RPMI7951 (cell line): ENCODE results near the gene G6PC1. TPM values are rescaled to one million over a fixed set of nuclear protein-coding genes. Genes with fewer than 3 reads are reported as not detected.

Experiments used
- DNase-seq: peaks from one replicate; pipeline ENCODE4 v3.0.0-alpha.2; 2012; ENCODE audit warnings: low read depth
- total RNA-seq: library from RNA; depleted of rRNA; stranded (reverse); fragments of >200 nt; shearing (Covaris generic); gene quantifications from 2 replicates; pipeline ENCODE4 v1.2.3, GENCODE V29; 2014; rRNA removed

Gene G6PC1
- total RNA-seq, 1 experiment from 2014 or later, result not detected

- DNase-seq, result peak; percentile 56
These were observed 37.4 kb downstream of the G6PC1 start for GRCh38 chr17:42937712-42938596.

GRCh38 chr17:42944211-42944610, 43.6 kb downstream of the G6PC1 start:
- DNase-seq, result no peak

- no peak for DNase-seq
These were observed 46.2 kb downstream of the G6PC1 start for GRCh38 chr17:42946812-42947211.

- no peak for DNase-seq
These were observed 49.6 kb downstream of the G6PC1 start for GRCh38 chr17:42950044-42950783.

Other genes starting within 250 kb of the G6PC1 start
- gene TUBG2, start 241.5 kb upstream of the G6PC1 start, total RNA-seq, result 19.9 and 21.6 TPM in 2 replicates
- 9.9 and 12.5 TPM in 2 replicates for gene PLEKHH3, start 223.8 kb upstream of the G6PC1 start, total RNA-seq
- gene CCR10, start 219.0 kb upstream of the G6PC1 start, total RNA-seq, result 1.4 and 2.0 TPM in 2 replicates
- gene CNTNAP1, start 218.3 kb upstream of the G6PC1 start, total RNA-seq, result 9.6 and 10.2 TPM in 2 replicates
- 8.5 and 9.7 TPM in 2 replicates for gene EZH1, start 155.8 kb upstream of the G6PC1 start, total RNA-seq
- gene RAMP2, start 139.6 kb upstream of the G6PC1 start, total RNA-seq, result 1.4 and 2.4 TPM in 2 replicates
- gene VPS25, start 127.3 kb upstream of the G6PC1 start, total RNA-seq, result 106 and 117 TPM in 2 replicates
- 0.20 and 0.24 TPM in 2 replicates for gene WNK4, start 120.2 kb upstream of the G6PC1 start, total RNA-seq
- 102 and 119 TPM in 2 replicates for gene COA3, start 102.1 kb upstream of the G6PC1 start, total RNA-seq
- 0.98 and 1.1 TPM in 2 replicates for gene CNTD1, start 101.9 kb upstream of the G6PC1 start, total RNA-seq
- gene BECN1, start 76.5 kb upstream of the G6PC1 start, total RNA-seq, result 65.8 and 75.1 TPM in 2 replicates
- 74.4 and 96.1 TPM in 2 replicates for gene PSME3, start 67.4 kb upstream of the G6PC1 start, total RNA-seq
- 0.10 and 0.36 TPM in 2 replicates for gene AOC2, start 56.2 kb upstream of the G6PC1 start, total RNA-seq
- 0.10 TPM in 1 of 2 replicates, not detected in the other for gene AOC3, start 49.6 kb upstream of the G6PC1 start, total RNA-seq
- gene AARSD1, start 63.7 kb downstream of the G6PC1 start, total RNA-seq, result 20.3 and 22.7 TPM in 2 replicates
- 2.0 and 2.3 TPM in 2 replicates for gene PTGES3L, start 79.3 kb downstream of the G6PC1 start, total RNA-seq
- gene RUNDC1, start 79.8 kb downstream of the G6PC1 start, total RNA-seq, result 4.7 and 5.0 TPM in 2 replicates
- gene RPL27, start 97.6 kb downstream of the G6PC1 start, total RNA-seq, result 1,798 and 1,894 TPM in 2 replicates
- 26.7 and 43.8 TPM in 2 replicates for gene IFI35, start 106.0 kb downstream of the G6PC1 start, total RNA-seq
- gene VAT1, start 121.6 kb downstream of the G6PC1 start, total RNA-seq, result 97.0 and 112 TPM in 2 replicates
- gene RND2, start 124.4 kb downstream of the G6PC1 start, total RNA-seq, result not detected in 2 replicates
- gene BRCA1, start 224.6 kb downstream of the G6PC1 start, total RNA-seq, result 34.2 and 34.6 TPM in 2 replicates